ENCODE measurements around the gene ZNF787.
"Not testable (repeated sequence)": the region's sequence is repeated elsewhere in the genome, so short reads cannot be mapped to it uniquely, and the experiment has no call there.

Gene ZNF787

DNA sequence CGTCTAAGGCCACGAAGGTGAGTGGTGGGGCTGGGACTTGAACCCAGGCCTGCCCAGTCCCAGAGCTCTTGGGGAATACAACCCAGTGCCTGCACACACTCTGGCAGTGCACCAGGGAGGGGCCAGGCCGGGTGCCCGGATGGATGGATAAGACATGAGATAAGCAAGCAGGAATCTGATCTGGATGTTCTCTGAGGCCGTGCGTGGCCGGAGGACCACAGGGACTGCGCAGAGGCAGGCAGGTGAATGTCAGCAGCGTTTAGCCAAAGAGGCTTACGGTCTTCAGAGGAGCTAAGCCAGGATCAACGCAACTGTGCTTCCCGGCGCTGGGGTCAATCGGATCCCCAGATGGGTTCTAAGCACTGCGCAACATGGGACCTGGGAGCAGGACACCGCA, 1.5 kb downstream of the ZNF787 start:
- ATAC-seq = no peak

DNA sequence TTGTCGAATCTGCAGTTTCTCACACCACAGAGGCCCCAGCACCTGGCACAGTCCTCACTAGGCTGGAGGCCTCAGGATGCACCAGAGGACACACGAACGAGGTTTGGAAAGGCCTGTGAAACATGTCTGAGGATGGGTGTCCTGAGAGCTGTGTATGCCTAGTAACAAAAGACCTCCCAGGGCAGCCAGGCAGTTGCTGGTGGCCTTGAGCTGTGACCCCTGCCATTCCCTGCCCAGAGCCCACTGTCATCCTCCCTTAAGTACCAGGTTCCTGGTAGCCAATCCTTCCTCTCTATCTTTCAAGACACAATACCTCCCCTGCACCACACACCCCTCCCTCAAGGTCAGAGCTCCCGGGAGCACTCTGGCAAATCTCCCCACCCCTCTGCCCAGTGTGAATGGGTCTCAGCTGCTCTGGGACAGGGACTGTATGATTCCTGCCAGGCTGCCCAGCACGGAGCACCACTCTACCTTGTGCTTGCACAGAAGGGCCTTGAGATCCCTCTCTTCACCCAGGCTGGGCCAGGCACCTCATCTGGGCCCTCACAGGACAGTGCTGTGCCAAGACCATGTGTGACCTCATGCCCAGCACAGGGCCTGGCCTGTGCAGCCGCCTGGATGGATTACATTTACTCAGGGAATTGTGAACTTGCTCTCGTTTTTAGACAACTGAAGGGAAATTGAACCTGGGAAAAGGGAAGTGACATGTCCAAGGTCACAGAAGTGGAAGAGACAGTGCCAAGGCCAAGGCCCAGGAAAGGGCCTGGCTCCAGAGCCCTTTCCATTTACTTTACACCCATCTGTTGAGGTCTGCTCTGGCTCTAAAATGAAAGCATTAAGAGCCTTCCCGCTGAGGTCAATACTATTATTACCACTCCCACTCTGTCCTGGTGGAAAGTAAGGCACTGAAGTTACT, 2.2 kb downstream of the ZNF787 start:
- ATAC-seq = no peak

DNA sequence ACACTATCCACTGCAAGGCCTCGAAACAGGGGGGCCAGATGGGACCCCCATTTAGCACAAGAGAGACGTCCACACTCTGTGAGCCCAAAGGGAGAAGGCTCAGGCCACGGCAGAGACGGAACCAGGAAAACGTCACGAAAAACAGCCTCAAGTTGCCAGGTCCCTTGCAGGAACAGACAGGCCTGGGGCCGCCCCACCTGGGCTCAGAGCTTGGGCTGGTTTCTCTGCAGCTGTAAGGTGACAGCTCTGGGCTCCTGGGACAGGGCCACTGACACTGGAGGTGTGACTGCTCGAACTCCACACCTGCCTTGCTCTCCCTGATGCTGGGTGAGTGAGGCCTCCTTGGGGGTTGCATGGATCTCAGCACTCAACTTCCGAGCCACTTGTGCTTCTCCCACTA, 3.2 kb downstream of the ZNF787 start:
- no peak for ATAC-seq

DNA sequence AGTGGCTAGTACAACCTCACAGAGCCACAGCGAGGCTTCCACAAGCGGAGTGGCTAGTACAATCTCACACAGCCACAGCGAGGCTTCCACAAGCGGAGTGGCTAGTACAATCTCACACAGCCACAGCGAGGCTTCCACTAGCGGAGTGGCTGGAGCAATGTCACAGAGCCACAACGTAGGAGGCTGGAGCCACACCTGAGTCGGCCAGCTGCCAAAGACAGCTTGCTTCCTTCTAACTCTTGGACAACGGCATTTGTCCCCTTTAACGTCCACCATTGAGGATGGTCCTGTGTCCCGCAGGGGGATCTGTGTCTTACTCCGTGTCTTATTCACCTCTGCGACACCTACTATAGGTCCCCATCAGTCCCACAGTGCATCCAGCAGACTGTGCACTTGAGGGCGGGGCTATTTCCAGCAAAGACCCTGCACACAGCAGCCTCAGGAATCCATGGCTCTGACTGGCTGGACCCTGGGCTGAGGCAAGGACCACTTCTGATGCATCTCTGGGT, 3.7 kb downstream of the ZNF787 start:
- ATAC-seq = no peak

DNA sequence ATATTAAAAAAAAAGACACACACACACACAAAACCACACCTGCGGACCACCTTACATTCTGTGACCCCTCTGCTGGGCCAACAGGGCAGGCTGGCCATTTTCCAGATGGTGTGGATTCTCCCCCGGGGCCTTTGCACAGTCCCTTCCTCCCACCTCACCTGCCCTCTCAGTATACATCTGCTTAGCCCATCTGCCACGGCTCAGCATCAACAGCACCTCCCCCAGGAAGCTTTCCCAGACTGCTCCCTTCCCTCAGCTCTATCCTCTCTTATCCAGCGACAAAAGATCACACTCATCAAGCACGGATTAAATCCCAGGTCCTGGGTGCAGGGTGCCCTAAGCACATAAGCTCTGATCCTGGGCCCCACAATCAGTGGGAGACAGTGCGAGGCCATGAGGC, 4.5 kb downstream of the ZNF787 start:
- ATAC-seq = no peak

DNA sequence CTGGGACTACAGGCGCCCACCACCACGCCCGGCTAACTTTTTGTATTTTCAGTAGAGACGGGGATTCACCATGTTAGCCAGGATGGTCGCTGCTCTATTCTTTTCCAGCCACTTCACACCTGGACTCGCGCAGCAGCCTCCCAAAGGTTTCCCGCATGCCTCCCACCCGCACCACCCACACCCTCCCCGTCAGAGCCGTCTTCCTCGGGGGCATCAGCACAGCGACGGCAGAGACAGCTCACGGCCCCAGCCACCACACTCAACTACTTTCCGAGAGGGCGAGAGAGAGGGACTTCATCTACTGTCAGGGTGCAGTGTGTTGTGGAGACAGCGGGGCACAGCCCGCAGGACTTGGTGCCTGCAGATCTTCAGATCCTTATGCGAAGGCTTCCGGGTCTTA, 5.6 kb downstream of the ZNF787 start:
- no peak for ATAC-seq

DNA sequence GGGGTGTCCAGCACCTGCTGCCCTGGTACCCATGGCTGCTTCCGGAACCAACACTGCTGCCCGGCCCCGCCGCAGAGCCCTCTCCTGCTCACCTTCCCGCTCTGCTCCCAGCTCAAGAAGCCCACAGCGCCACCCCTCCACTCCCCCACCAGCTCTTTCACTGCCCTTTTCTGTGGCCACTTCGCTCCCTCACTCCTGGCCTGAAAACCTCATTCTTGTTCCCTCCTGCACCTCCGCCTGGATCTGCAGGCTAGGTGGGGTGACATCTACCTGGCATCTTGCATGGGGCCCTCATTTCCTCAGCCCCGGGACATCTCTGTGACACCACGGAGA, 6.4 kb downstream of the ZNF787 start:
- ATAC-seq = no peak

DNA sequence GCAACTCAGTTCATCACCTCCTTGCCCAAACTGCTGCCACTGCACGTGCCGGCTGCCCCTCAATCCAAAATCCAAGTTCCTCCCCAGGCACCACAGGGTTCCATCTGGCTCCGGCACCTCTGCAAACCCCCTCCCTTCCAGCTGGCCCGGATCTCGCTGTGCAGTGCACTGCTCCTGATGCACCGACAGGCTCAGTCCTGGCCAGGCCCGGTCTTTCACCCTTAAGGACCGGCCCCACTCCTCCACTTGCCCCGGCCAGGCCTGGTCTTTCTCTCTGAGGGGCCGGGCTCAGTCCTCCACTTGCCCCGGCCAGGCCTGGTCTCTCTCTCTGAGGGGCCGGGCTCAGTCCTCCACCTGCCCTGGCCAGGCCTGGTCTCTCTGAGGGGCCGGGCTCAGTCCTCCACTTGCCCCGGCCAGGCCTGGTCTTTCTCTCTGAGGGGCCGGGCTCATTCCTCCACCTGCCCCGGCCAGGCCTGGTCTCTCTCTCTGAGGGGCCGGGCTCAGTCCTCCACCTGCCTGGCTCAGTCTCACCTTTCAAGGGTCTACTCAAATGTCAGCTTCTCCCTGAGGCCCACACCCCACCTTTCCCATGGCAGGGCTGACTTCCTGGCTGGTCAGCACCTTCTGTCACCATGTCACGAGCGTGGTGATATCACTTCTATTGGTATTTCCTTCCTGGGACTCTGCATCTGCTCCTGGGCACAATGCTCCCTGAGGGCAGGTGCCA, 6.9 kb downstream of the ZNF787 start:
- ATAC-seq = no peak

DNA sequence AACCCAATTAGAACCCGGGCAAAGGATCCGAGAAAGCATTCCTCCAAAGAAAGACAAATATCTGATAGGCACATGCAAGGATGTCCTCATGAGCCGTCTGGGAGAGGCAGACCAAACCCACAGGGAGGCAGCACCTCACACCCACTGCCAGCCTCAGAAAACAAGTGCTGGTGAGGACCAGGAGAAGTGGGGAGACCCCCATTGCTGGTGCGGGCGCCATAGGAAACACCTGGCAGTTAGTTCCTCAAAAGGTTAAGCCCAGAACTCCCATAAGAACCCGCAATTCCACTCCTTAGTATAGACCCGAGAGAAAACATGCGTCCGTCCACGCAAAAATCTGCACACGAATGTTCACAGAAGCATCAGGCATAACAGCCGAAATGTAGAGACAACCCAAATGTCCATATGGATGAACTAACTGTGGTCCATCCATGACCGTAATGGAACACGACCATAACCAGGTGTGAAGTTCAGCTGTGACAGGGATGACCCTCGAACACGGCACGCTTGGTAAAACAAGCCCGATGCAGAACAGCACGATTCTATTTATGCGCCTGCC, 7.9 kb downstream of the ZNF787 start:
- no peak for ATAC-seq

DNA sequence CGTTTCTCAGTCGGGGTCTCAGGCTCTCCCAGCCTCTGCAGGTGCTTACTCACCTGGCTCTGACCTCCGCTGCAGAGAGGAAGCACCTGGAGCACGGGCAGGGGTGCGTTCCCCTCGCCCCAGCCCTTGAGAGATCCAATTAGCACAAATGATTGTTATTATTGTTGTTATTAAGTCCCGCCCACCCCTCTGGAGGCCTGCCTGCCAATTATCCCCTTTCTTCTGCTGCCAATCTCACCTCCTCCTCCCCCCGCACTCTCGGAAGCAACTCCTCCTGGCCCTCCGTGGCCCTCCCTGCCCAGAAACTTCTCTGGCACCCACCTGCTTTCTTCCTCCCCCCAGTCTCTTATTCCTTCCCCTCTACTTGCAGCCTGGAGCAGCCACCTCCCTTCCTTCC, 8.8 kb downstream of the ZNF787 start:
- ATAC-seq = no peak

DNA sequence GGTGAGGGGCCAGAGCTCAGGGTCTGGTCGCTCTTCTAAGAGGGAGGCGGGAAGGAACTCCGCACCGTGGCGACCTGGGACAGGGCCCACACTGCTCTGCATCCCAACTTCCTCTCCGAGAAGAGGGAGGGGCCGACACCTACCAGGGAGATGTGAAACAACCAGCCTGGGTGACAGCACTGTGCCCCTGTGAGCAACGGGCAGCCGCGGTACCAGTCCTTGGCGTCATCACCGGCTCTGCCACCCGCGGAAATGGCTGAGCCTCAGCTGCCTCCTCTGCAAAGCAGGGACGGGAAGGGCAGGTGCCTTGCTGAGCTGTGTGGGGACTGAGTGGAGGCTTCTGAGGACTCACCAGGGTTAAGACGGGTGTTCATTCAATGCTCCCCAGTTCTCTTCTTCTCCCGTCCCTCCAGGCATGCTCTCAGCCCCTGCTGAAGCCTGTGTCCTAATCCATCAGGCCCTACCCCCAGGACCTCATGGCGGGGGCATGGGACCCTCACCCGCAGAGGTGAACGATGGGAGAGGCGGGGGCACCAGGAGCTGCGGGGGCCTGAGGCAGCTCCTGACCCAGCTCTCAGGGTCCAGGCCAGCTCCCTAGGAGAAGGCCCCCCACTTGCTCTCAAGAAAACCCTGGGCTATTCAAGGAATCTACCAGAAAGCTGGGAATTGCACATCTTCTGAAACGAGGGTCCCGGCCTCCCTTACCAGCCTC, 9.3 kb downstream of the ZNF787 start:
- ATAC-seq = peak; percentile 77 to 85

DNA sequence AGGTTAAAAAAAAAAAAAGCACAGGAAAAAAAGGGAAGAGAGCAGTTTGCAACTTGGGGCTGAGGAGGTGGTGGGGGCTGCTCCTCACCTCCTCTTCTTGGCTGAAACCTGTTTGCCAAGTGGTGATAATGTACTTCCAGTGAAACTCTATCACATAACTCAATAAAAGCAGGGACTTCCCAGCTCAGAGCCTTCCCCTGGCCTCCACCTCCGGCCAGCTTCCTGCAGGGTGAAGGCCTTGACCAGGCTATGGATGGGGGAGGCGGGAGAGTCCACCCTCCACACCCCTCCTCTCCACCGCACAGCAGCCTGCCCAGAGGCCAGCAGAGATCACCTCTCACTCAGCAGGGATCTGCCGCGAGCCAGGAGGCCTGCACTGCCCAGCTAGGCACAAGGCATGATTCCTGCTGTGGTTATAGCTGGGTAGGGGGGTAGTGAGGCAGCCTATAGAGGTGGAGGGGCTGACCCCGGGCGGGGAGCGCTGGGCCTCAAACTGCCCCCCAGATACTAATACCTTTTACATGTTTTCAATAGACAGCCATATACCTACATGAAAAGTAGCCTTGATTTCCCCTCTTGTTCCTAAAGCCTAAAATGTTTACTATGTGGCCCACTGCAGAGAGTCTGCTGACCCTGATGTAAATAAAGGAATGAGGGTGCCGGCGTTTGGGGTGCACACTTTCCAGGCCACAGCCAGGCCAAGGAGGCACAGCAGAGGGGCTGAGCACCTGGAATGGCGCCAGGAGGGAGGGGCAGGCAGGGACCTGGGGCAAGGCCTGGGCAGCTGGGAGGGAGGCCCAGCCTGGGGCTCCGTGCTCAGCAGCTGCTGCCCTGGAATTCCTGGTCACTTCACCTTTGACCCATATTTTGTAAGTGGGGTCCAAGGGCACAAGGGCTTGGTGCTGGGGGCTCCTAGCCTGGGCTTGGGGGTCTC, 10.3 kb downstream of the ZNF787 start:
- ATAC-seq = no peak

DNA sequence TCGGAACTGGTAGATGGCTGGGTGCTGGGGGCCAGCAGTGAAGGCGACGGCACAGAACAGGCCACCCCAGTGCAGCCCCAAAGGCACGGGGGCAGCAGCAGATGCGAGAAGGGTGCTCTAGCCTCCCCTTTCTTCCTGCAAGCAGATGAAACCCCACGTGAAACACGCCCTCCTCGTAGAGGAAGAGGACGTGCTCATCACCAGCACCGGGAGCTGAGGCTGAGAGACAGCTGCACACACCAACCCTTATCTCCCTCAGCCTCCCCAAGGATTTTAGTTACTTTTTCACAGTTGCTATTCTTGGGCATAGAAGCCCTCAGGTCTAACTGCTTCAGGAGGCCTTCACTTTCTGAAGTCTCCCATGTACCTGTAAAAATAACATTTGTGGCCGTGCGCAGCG, 11.9 kb downstream of the ZNF787 start:
- no peak for ATAC-seq

DNA sequence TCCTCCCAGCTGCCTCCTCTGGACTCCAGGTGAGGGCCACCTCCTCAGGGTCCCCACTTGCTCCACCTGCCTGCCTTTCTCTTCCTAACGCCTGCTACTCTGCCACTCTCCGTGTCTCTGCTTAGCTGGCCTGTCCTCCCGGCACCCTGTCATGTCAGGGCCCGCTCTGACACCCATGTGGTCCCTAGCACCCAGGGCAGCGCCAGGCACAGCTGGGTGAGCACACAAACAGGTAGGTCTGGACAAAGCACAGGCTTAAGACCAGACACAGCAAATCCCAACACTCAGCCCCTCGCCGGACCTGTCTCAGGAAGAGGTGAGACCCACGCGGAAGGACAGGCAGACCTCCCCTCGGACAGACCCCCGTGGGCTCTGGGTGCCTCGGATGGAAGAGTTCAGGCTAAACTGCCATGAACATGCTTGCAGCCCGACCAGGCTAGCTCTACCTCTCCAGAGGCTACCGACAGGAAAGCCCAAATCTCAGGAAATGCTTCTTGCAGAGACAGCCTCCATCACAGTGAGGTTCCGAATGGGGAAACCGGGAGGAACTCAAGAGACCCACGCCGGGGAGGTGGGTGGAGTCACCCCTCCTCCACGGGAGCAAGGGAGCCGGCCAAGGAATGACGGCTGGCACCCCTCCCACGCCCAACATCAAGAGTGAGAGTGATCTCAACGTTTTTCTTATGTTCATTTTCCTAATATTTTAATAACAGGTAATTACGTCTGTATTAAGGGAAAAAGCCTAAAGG, 12.5 kb downstream of the ZNF787 start:
- ATAC-seq = no peak

DNA sequence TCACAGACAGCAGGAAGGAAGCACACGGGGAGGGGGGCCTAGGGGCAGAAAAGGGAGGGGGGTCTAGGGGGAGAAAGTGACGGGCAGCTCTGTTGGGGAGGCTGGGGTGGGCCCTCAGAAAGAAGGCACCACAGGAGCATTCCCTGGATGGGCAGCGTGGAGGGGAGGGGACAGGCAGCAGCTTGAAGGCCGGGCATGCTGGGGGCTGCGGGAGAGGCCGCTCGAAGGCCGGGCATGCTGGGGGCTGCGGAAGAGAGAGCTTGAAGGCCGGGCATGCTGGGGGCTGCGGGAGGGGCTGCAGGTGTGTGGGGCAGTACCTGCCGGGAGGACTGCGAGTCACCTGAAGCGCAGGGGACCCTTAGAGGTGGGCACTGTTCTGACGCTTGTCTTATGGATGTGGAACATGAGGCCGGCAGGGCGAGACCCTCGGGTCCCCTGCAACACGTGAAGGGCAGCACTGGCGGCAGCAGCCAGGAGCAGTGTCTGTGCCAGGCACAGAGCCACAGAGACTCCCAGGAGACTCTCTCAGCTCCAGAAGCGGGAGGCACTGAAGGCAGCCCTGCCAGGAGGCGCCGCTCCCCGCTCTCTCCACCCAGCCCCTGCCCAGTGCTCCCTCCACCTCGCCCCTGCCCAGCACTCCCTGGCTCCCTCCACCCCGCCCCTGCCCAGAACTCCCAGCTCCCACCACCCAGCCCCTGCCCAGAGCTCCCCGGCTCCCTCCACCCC, 13.3 kb downstream of the ZNF787 start:
- ATAC-seq = no peak

DNA sequence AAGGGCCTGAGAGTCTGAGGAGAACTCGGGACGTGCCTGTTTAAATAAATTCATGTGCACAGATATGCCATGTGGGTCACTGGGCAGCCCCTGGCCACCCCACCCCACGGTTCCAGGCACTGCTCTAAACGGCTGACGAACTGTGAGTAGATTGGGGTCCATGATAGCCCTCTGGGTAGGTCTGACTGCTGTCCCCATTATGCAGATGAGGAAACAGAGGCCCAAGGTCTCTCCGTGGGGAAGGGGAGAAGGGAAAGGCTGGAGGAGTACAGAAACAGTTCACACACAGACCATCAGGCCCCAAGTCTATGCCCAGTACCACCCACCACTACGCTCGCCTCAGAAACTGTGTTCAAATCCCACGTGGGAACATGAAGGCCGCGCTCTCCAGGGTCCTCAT, 14.1 kb downstream of the ZNF787 start:
- no peak for ATAC-seq

DNA sequence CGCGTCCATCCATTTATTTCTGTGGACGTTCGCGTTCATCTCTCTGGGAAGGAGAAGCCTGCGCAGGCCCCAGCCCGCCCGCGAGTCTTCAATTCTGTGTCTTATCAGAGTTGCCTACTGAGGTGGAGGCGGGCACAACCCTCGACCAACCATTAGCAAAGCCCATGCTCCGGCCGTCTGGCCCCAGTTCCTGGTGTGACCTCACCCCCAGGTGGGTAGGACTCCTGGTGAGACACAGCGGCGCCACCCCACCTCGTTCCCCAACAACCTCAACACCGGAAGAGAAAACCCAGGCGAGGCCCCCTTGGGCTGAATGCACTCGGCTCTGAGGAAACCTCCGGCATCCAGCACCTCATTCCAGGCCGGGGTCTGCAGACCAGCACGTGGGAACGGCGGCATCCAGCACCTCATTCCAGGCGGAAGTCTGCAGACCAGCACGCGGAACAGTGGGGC, 14.7 kb downstream of the ZNF787 start:
- ATAC-seq = no peak

DNA sequence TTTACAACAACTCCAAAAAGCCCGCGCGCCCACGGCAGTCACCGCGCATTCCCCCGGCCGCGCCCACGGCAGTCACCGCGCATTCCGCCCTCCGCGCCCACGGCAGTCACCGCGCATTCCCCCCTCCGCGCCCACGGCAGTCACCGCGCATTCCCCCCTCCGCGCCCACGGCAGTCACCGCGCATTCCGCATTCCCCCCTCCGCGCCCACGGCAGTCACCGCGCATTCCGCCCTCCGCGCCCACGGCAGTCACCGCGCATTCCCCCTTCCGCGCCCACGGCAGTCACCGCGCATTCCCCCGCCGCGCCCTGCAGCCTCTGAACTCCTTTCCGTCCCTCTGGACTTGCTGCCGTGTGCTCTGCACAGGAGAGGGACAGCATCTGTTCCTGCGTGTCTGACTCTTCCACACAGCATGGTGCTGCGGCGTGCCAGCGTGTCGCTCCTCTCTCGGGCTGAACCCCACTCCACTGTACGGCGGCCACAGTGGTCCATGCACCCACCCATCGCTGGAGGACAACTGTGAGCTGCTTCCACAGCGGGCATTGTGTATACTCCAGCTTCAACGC, 15.2 kb downstream of the ZNF787 start:
- not testable (repeated sequence) for ATAC-seq

DNA sequence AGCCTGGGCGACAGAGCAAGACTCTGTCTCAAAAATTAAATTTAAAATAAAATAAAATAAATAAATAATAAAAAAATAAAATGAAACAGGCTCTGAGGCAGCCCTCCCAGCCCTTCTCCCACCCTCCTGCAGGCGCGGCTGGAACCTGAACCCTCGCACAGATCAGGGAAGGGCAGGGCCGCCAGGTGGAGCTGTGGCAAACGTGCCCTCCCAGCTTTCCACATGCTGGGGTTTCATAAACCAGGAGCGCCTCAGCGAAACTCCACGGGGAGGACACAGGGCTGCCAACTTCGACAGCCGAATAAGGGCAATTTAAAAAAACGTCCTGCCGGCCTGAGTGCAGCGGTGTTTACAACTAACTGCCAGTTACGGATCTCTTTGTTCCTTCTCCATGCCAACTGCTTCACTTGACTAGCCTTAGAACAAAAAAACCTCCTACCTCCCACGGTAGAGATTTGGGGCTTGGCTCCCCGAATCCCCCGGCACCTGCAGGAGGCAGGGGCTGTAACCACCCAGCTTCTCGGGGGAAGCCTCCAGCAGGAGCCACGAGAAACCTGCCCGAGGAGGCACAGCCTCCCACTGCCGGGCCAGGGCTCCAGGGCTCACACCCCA, 15.9 kb downstream of the ZNF787 start:
- peak; percentile 60 to 66 for ATAC-seq

DNA sequence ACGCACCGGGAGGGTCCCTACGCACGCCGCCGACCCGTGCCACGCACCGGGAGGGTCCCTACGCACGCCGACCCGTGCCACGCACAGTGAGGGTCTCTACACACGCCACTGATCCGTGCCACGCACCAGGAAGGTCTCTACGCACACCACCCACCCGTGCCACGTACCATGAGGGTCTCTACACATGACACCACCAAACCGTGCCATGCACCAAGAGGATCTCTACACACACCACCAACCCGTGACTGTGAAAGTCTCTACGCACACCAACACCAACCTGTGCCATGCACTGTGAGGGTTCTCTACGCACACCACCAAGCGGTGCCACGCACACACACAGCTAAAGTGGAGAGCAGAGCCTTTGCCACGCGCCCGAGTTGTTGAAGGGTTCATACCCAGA, 16.7 kb downstream of the ZNF787 start:
- no peak for ATAC-seq
